Kidney (tissue), 14 donors: ENCODE measurements around the gene CPAMD8. TPM values are rescaled to one million over a fixed set of nuclear protein-coding genes. Genes with fewer than 3 reads are reported as not detected.

Experiments used
- DNase-seq, 5 donors: peaks; one replicate each; pipeline ENCODE4 v3.0.0-alpha.2; 2013 to 2020
- FAIRE-seq: peaks from 2 replicates; lab custom pipeline; 2012; peaks lifted over from hg19 to GRCh38; lab: Jason Lieb, UNC
- H3K27ac ChIP-seq, 2 donors: one replicate each; pipeline ENCODE4 v1.7.0; 2013; ENCODE audit warnings: low read depth in 2 of 2, low read length in 2 of 2, inconsistent platforms in 1 of 2
- H3K27me3 ChIP-seq: one replicate; pipeline ENCODE4 v1.7.1; 2013; ENCODE audit warnings: low read length, inconsistent platforms; ENCODE audit not compliant: control insufficient read depth, insufficient read depth
- H3K36me3 ChIP-seq, 3 donors: one replicate each; pipeline versions ENCODE4 v1.7.0 to v1.7.1; 2013; ENCODE audit warnings: low read length in 3 of 3, control low read depth in 1 of 3, inconsistent platforms in 1 of 3; ENCODE audit not compliant: insufficient read depth in 3 of 3, control insufficient read depth in 2 of 3
- H3K4me1 ChIP-seq, 3 donors: one replicate each; pipeline versions ENCODE4 v1.7.0 to v1.7.1; 2013; ENCODE audit warnings: low read length in 3 of 3, inconsistent platforms in 1 of 3, low read depth in 1 of 3; ENCODE audit not compliant: control insufficient read depth in 2 of 3, insufficient read depth in 2 of 3
- H3K4me3 ChIP-seq, 3 donors: one replicate each; pipeline versions ENCODE4 v1.7.0 to v1.8.1; 2013; ENCODE audit warnings: low read length in 3 of 3, control low read depth in 1 of 3, inconsistent platforms in 1 of 3
- H3K9ac ChIP-seq, 3 donors: one replicate each; pipeline versions ENCODE4 v1.7.0 to v1.7.1; 2013; ENCODE audit warnings: low read length in 3 of 3, control low read depth in 1 of 3, inconsistent platforms in 1 of 3
- H3K9me3 ChIP-seq, 3 donors: one replicate each; pipeline versions ENCODE4 v1.7.0 to v1.7.1; 2013; ENCODE audit warnings: low read length in 3 of 3, control low read depth in 1 of 3, inconsistent platforms in 1 of 3; ENCODE audit not compliant: control insufficient read depth in 2 of 3, insufficient read depth in 1 of 3
- intact Hi-C: fragments of 100-400 bp; cut with DNase I; formaldehyde crosslinking; loops from one replicate; pipeline ENCODE4 v1.11.1; 2022
- polyA plus RNA-seq: library from polyadenylated mRNA; stranded (reverse); fragments of 350-450 nt; fragmentation: Illumina TruSeq; extraction: RNeasy Lipid Tissue Mini Kit (QIAGEN cat#74804); gene quantifications from one replicate; pipeline ENCODE4 v1.2.3, GENCODE V29; 2014; ENCODE audit warnings: low read depth, low replicate concordance; ENCODE audit not compliant: insufficient read depth
- total RNA-seq: library from RNA; stranded (reverse); fragmentation: NEBNext Ultra II Directional; extraction: Animal tissue kit (Norgen Biotek cat#: 25700); gene quantifications from one replicate; pipeline ENCODE4 v1.2.1, GENCODE V29; 2021
- TF ChIP-seq, protein P1 (sequence below): IDR thresholded peaks from 3 replicates; pipeline ENCODE4 v1.5.1; 2012; ENCODE audit warnings: mild to moderate bottlenecking, moderate library complexity, borderline replicate concordance; ENCODE audit not compliant: insufficient read depth; ENCODE audit errors: extremely low read depth
- donor health status: control.
- donor health status: control.
- donor health status: control.
- donor health status: control.
- donor health status: control.
- donor health status: DM: yes; HTN: yes; CAD: no.
- donor health status: Normal renal cell carcinoma (clear cell type).

The CPAMD8 gene
- total and polyA plus RNA-seq, 2 donors from 2014 or later = 22.0 to 64.1 TPM

DNA sequence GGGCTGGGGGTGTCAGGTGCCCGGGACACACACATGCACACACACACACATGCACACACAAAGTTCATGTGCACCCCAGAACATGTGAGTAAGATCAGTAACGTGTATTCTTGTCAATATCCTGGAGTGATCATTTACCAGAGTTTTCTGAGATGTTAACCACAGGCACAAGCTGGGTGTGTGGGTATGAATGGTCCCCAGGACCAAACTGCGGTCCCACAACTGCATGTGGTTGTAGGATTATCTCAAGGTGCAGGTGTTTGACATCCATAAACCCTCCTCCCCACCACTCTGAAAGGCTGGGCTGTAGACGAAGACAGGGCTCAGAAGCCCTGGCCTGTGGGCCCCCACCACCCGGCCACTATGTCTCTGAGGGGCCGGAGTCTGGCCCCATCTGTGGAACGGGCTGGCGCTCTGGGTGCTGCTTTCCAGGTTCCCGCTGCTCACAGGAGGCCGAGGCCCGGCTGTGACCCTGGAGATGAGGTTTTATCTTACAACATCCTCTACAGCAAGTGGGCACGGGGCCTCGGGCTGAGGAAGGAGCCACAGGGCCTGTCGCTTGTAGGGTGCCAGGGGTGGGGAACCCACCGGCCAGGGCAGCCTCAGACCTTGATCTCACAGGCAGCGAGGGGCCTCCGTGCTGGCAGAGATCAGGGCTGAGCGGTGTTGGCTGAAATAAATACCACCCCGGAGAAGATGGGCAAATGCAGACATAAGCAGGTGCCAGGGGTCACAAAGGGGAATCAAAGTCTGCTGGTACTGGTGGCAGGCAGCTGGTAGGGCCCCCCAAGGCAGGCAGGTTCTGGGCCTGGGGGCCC lies 133.5 kb downstream of the CPAMD8 start:
- no peak overlapping the region for H3K4me3 ChIP-seq
- no peaks in the 10 kb centered on the region for H3K9me3 ChIP-seq
- peaks cover 0 to 2% (median 0%) of the 10 kb centered on the region in 3 donors for H3K4me1 ChIP-seq
- no peak overlapping the region for H3K27ac ChIP-seq
- FAIRE-seq (no peak), DNase-seq (no peak)
- no peaks in the 10 kb centered on the region for H3K27me3 ChIP-seq
- no peak overlapping the region for H3K9ac ChIP-seq
- no peaks in the 10 kb centered on the region for H3K36me3 ChIP-seq
- TF ChIP-seq, protein P1, sequence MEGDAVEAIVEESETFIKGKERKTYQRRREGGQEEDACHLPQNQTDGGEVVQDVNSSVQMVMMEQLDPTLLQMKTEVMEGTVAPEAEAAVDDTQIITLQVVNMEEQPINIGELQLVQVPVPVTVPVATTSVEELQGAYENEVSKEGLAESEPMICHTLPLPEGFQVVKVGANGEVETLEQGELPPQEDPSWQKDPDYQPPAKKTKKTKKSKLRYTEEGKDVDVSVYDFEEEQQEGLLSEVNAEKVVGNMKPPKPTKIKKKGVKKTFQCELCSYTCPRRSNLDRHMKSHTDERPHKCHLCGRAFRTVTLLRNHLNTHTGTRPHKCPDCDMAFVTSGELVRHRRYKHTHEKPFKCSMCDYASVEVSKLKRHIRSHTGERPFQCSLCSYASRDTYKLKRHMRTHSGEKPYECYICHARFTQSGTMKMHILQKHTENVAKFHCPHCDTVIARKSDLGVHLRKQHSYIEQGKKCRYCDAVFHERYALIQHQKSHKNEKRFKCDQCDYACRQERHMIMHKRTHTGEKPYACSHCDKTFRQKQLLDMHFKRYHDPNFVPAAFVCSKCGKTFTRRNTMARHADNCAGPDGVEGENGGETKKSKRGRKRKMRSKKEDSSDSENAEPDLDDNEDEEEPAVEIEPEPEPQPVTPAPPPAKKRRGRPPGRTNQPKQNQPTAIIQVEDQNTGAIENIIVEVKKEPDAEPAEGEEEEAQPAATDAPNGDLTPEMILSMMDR = no peak
- intact Hi-C loops = no loop called here

DNA sequence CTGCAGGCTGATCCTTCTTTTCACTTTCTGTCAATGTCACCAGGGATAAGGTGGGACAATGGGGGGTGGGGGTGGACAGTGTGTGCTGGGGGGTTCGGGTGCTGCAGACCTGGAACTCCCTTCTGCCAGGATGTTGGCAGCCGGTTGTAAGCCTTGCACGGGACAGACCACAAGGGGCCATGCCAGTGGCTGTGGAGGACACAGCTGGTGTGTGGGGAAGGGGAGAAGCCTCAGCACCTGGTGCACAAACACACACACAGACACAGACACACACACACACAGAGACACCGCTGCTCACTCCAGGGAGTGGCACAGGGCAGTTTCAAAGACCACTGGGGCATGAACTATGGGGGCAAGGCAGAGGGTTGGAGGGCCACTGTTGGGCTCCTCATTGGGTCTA lies 134.2 kb downstream of the CPAMD8 start:
- Histone ChIP-seq H3K4me1 (no peaks in the 10 kb centered on the region), H3K9ac (no peak overlapping the region), H3K4me3 (no peak overlapping the region), H3K27ac (no peak overlapping the region), H3K27me3 (no peaks in the 10 kb centered on the region), H3K9me3 (no peaks in the 10 kb centered on the region), H3K36me3 (no peaks in the 10 kb centered on the region)
- no peak for DNase-seq
- intact Hi-C loops = no loop called here
- no peak for FAIRE-seq
- TF ChIP-seq, protein P1 = no peak

DNA sequence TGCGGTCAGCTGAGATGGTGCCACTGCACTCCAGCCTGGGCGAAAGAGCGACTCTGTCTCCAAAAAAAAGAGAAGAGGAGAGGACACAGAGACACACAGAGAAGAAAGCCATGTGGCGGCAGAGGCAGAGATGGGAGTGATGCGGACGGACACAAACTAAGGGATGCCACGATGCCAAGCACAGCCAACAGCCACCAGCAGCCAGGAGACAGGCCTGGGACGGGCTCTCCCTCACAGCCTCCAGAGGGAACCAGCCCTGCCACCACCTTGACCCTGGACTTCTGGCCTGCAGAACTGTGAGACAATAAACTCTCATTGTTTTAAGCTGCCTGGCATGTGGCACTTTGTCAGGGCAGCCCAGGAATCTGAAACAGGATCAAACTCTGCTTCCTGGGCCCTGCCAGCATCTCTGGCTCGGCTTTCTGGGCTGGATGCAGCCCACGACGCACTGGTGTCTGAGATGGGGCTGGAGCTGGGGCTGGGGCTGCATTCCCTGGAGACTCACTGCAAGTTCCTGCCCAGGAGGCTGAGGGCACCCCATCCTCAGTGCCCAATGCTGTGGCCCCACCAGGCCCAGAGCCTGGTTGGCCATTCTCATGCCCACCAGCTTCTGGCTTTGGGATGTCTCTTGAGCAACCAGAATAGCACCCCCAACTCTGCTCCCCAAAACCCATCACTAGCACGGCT lies 134.8 kb downstream of the CPAMD8 start:
- Histone ChIP-seq H3K27ac (no peak overlapping the region), H3K27me3 (no peaks in the 10 kb centered on the region), H3K9ac (no peak overlapping the region), H3K4me3 (no peak overlapping the region), H3K4me1 (peaks cover 0 to 2% (median 0%) of the 10 kb centered on the region in 3 donors), H3K9me3 (no peaks in the 10 kb centered on the region), H3K36me3 (no peaks in the 10 kb centered on the region)
- intact Hi-C loops = no loop called here
- TF ChIP-seq, protein P1 = no peak
- no peak for FAIRE-seq
- no peak for DNase-seq
